ENCODE measurements around the gene CYP21A2. TPM values are rescaled to one million over a fixed set of nuclear protein-coding genes. Genes with fewer than 3 reads are reported as not detected.
A peak's percentile ranks its signal among the peaks of the same experiment; 100 is the strongest.
"Not testable (repeated sequence)": the region's sequence is repeated elsewhere in the genome, so short reads cannot be mapped to it uniquely, and the experiment has no call there.

The CYP21A2 gene
- polyA plus RNA-seq, 3 donors, result 0.43 to 2.4 (median 1.8) TPM

DNA sequence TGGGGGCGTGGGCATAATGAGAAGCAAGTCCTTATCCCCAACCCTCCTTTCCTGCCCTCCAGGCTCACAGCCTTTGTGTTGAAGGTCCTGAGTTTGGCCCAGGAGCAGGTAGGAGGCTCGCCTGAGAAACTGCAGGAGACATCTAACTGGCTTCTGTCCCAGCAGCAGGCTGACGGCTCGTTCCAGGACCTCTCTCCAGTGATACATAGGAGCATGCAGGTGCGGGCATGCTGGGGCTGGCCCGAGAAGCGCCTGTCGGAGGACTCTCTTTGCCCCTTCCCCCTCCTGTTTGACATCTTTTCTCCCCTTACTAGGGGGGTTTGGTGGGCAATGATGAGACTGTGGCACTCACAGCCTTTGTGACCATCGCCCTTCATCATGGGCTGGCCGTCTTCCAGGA lies 9.6 kb upstream of the CYP21A2 start:
- DNase-seq, result not testable (repeated sequence)

DNA sequence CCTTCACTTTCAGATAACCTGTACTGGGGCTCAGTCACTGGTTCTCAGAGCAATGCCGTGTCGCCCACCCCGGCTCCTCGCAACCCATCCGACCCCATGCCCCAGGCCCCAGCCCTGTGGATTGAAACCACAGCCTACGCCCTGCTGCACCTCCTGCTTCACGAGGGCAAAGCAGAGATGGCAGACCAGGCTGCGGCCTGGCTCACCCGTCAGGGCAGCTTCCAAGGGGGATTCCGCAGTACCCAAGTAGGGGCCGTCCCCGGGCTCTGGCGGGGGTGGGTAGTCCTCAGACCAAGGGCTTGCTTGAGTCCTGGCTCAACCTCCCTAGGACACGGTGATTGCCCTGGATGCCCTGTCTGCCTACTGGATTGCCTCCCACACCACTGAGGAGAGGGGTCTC lies 8.7 kb upstream of the CYP21A2 start:
- DNase-seq, result not testable (repeated sequence)

DNA sequence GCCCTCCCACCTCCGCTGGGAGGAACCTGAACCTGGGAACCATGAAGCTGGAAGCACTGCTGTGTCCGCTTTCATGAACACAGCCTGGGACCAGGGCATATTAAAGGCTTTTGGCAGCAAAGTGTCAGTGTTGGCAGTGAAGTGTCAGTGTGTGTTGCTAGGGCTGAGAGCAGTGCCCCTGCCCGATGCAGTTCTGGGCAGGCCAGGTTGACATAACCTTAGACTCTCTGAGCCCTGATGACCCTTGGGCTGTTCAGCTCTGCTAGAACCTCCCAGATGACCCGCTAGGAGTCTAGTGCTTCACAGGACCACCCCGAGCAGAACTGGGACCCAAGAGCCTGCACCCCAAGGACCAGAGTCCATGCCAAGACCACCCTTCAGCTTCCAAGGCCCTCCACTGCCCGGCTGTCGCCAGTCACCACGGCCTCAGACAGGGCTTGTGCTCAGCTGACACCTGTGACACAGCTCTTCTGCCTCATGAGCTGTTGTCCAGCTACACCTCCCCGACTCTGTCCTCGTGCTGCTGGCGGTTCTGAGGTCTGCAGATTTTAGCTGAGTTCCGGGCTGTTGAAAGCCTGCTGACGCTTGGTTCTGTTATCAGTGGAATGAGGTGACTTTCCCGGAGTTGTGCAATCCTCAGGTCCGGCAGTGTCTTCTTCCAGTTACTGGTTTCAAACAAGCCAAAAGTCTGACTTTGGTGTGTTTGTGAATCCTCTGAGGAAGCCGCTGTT lies 2.8 kb upstream of the CYP21A2 start:
- DNase-seq, result not testable (repeated sequence)

GRCh38 chr6:32037136-32037535 lies 1.1 kb upstream of the CYP21A2 start:
- DNase-seq, result not testable (repeated sequence)

DNA sequence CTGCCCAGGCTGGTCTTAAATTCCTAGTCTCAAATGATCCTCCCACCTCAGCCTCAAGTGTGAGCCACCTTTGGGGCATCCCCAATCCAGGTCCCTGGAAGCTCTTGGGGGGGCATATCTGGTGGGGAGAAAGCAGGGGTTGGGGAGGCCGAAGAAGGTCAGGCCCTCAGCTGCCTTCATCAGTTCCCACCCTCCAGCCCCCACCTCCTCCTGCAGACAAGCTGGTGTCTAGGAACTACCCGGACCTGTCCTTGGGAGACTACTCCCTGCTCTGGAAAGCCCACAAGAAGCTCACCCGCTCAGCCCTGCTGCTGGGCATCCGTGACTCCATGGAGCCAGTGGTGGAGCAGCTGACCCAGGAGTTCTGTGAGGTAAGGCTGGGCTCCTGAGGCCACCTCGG lies 663 bp downstream of the CYP21A2 start:
- not testable (repeated sequence) for DNase-seq

DNA sequence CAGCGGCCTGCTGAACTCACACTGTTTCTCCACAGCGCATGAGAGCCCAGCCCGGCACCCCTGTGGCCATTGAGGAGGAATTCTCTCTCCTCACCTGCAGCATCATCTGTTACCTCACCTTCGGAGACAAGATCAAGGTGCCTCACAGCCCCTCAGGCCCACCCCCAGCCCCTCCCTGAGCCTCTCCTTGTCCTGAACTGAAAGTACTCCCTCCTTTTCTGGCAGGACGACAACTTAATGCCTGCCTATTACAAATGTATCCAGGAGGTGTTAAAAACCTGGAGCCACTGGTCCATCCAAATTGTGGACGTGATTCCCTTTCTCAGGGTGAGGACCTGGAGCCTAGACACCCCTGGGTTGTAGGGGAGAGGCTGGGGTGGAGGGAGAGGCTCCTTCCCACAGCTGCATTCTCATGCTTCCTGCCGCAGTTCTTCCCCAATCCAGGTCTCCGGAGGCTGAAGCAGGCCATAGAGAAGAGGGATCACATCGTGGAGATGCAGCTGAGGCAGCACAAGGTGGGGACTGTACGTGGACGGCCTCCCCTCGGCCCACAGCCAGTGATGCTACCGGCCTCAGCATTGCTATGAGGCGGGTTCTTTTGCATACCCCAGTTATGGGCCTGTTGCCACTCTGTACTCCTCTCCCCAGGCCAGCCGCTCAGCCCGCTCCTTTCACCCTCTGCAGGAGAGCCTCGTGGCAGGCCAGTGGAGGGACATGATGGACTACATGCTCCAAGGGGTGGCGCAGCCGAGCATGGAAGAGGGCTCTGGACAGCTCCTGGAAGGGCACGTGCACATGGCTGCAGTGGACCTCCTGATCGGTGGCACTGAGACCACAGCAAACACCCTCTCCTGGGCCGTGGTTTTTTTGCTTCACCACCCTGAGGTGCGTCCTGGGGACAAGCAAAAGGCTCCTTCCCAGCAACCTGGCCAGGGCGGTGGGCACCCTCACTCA lies 1.4 kb downstream of the CYP21A2 start:
- DNase-seq, result not testable (repeated sequence)

GRCh38 chr6:32040299-32041049 lies 2.3 kb downstream of the CYP21A2 start:
- DNase-seq, result not testable (repeated sequence)

DNA sequence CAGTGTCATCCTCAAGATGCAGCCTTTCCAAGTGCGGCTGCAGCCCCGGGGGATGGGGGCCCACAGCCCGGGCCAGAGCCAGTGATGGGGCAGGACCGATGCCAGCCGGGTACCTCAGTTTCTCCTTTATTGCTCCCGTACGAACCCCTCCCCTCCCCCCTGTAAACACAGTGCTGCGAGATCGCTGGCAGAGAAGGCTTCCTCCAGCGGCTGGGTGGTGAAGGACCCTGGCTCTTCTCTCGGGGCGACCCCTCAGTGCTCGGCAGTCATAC lies 2.8 kb downstream of the CYP21A2 start:
- DNase-seq, result not testable (repeated sequence)

- not testable (repeated sequence) for DNase-seq
Measured at GRCh38 chr6:32041385-32041784, 3.2 kb downstream of the CYP21A2 start.

DNA sequence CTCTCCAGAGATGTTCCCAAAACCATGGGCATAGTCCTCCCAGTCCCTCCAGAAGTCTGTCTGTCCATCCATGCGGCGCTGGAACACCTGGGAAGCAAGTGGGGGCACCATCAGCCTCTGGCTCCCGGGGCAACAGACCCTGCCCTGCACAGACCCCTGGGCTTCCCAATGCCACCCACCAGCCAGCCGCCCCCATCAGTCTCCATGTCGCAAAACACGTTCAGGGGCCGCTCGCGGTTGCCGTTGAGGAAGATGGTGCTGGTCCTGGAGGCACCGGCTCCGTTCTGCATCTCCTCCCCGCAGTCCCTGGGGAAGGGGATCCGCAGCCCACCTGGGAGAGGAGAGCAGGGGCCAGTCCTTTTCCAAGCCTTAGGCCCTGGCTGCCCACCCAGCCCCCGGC lies 4.1 kb downstream of the CYP21A2 start:
- not testable (repeated sequence) for DNase-seq

- not testable (repeated sequence) for DNase-seq
Measured at GRCh38 chr6:32043589-32044380, 5.6 kb downstream of the CYP21A2 start.

DNA sequence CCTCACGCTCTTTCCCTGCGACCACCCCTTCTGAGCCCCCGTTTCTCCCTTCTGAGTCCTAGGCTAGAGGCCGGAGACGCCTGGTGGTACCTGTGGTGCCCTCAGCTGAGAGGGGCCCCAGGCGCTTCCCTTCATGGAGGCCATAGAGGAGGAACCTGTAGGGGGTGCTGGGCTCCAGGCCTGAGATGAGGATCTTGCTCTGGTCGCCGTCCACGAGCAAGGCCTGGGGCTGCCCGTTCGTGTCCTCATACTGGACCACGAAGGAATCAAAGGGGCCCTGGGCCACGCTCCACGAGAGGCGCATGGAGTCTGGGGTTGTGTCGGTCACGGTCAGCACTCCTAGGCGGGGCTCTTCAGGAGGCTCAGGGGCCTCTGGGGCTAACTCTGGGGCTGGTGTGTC lies 6.7 kb downstream of the CYP21A2 start:
- DNase-seq, result not testable (repeated sequence)

DNA sequence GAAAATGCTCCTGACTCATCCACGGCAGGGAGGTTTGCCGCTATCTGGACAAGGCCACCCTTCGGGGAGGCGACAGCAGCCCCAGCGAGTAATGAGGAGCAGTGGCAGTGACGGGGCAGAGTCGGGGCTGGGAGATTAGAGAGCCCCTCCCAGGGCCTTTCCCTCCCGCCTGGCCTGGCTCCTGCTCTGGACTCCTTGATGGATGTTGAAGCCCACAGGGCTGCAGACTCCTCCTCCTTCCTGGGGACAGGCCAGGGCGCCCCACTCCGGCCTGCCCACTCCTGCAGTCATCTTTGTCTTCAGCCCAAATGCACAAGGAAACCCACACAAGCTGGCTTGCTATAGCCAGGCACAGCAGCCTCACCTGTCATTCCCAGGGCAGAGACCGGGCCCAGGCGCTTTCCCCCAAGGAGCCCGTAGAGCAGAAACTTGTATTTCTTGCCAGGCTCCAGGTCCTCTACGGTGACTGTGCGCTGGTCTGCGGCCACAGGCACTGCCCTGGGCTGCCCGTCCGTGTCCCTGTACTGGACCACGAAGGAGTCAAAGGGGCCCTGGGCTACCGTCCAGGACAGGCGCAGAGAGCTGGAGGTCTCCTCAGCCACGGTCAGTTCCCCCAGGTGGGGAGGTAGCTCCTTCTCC lies 7.7 kb downstream of the CYP21A2 start:
- no peak for DNase-seq

DNA sequence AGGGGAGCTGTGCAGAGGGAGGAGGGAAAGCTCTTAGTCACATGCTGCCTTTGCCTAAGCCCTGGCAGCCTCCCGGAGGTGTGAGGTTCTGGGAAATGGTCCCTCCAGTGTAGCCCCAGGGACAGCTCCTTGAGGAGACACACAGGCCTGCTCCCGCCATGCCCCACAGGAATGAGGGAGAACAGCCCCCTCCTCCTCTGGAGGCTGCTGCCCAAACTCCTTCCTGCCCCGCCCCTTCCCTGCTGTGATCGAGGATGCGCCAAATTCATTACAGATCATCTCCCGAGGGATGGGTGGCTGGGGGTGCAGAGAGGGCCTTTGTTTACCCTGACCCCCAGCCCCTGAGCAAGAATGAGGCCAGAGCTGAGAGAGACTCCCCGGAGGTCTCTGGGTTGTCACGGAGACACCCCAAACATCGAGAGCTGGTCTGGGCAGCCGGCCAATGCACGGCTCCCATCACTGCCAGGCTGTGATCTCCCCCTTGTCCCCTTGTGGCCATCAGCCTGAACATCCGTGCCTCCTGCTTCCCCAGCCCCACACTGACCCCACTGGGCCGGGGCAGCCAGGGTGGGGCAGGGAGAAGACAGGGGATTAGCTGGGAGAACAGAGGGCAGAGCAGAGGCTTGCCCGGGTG lies 8.4 kb downstream of the CYP21A2 start:
- DNase-seq, result no peak

DNA sequence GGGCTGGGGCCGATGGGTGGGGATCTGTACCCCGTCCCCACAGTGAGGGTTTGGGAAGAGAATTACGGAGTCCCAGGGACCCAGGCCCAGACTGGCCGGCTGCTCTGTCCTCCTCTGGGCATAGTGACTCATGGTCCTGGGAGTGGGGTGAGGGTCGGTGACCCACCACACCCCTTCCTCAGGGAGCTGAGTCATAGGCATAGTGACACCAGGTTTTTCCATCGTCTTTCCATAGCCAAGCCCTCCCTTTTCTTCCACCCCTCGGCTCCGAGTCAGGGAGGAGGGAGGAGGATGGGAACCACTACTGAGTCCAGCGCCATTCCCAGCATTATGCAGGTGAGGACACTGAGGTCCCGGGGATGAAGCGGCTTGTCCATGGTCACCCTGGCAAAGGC lies 8.9 kb downstream of the CYP21A2 start:
- DNase-seq, result no peak

GRCh38 chr6:32047539-32047854 lies 9.3 kb downstream of the CYP21A2 start:
- DNase-seq, result no peak

DNA sequence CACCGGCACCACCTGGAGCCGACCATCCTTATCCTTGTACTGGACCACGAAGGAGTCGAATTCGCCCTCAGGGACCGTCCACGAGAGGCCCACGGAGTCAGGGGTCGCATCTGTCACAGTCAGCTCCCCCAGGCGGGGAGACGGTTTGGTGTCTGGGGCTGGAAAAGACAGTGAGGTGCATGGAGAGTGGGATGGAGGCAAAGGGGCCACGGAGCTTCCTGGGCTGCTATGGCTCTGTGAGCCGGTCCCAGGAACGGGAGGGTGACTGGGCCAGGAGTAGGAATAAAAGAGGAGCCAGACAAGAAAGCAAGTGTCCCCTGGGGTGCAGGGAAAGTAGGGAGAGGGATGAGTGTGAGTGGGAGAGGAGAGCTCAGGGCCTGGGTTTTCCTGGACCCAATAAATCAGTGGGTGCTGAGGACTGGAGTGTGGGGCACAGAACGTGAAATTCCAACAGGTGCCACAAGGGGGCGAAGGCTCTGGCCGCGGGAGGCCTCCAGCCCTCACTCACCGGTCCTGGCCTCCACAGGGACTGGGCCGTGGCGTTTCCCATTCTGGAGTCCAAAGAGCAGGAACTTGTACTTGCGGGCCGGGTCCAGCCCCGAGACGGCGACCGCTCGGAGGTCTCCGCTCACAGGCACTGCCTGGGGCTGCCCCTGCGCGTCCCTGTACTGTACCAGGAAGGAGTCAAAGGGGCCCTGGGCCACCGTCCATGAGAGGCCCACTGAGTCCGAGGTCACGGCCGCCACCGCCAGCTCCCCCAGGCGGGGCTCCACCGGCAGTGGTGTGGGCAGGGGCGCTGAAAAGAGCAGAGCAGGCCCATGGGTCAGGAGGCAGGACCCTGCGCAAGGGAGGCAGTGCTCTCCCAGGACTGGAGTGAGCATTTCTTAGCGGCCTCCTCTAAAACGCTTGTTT lies 9.9 kb downstream of the CYP21A2 start:
- peak; percentile 58 for DNase-seq

GRCh38 chr6:32049149-32049548 lies 10.9 kb downstream of the CYP21A2 start:
- DNase-seq, result not testable (repeated sequence)

DNA sequence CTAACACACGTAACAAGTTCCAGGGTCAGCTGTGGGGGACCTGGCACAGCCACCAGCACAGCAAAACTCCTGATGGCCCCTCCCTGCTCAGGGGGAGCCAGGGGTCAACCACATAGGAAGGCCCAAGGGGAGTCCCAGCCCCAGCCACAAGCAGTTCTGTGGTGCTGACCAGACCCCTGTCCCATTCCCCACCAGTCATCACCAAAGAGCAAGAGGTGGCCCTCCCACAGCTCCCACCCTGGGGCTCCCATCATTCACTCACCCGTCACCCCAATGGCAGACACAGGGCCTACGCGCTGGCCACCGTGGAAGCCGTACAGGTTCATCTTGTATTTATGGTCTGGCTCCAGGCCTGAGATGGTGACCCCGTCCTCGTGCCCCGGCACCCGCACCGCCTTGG lies 11.5 kb downstream of the CYP21A2 start:
- DNase-seq, result not testable (repeated sequence)

DNA sequence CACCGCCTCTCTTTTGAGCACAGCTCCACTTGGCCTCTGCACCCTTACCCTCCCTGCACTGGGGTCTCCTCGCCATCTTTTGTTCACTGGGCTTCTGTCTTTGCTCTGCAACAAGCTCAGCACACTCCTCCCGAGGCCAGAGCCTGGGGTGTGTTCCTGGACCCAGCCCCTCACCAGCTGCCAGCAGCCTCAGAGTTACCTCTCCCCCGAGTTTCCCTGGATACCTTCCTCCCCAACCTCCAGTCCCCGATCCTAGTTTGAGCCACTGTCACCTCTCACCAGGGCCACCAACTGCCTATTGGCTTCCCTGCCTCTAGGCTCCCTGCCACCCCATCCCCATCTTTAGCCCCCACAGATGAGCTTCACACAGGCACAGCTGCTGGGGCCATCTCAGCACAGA lies 12.3 kb downstream of the CYP21A2 start:
- no peak for DNase-seq
